GM12892 (cell line): ENCODE measurements around the gene ZNRD2.

Experiments
- POLR2A ChIP-seq: IDR thresholded peaks from 2 replicates; pipeline ENCODE4 v1.6.1; 2011; ENCODE audit warnings: low read depth, low read length, control low read depth
- POLR2AphosphoS5 ChIP-seq: IDR thresholded peaks from 2 replicates; pipeline ENCODE4 v1.6.1; 2011; ENCODE audit warnings: low read depth, low read length, control low read depth
- TAF1 ChIP-seq: IDR thresholded peaks from 2 replicates; pipeline ENCODE4 v1.6.1; 2011; ENCODE audit warnings: low read depth, mild to moderate bottlenecking, control low read depth, low read length, borderline replicate concordance

DNA sequence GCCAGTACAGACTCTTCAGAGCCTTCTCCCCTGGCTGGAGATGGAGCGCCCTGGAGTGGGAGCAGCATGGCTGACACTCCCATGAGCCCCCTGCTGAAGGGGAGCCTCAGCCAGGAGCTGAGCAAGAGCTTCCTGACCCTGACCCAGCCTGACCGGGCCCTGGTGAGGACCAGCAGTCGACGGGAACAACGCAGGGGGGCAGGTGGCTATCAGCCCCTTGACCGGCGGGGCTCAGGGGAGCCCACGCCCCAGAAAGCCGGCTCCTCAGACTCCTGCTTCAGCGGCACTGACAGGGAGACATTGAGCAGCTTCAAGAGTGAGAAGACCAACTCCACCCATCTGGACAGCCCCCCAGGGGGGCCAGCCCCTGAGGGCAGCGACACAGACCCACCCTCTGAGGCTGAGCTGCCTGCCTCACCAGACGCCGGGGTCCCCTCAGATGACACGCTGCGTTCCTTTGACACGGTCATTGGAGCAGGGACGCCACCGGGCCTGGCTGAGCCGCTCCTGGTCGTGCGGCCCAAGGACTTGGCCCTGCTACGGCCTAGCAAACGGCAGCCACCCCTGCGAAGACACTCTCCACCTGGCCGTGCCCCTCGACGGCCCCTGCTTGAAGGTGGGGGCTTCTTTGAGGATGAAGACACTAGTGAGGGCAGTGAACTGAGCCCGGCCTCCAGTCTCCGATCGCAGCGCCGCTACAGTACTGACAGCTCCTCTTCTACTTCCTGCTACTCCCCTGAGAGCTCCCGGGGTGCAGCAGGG lies 47.9 kb downstream of the ZNRD2 start:
- TF ChIP-seq POLR2AphosphoS5 (no peak), TAF1 (no peak), POLR2A (no peak)
